ENCODE measurements around the gene TOPORS. TPM values are rescaled to one million over a fixed set of nuclear protein-coding genes. Genes with fewer than 3 reads are reported as not detected.
A peak's percentile ranks its signal among the peaks of the same experiment; 100 is the strongest.
"Not testable (repeated sequence)": the region's sequence is repeated elsewhere in the genome, so short reads cannot be mapped to it uniquely, and the experiment has no call there.

Gene TOPORS
- 15.5 TPM for total RNA-seq

DNA sequence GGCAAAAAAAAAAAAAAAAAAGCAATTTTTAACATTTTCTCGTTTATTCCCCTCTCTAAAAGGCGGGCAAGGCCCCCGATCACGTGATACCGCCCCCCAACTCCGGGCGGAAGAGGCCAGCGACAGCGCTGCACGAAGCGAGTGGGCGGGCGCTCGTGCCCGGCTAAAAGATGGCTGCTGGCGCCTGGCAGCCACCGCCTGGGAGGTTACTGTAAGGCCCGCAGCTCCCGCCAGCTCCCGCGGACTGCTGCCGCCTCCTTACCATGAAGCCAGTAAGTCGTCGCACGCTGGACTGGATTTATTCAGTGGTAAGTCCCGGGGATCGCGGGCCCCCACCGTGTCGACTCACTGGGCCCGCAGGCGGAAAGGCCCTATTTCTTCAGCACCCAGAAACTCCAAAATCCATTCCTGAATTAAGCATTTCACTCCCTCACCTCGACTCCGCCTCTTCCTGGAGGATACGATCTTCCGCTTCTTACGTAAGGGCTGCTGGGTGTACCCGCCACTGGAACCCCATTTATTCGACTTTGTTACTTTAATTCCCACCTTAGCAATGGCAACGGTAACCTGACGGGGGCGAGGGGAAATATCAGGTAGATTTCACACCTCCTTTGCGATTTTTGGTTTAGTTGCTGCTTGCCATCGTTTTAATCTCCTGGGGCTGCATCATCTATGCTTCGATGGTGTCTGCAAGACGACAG is at the start of gene TOPORS, which contains the start of gene SMIM27:
Gene TOPORS, minus strand, starts transcription at position 415 of the 701 bp plus-strand sequence. Its CDS starts 150 bp downstream, at position 265.
Gene SMIM27, plus strand, starts transcription at position 156 of the 701 bp plus-strand sequence. Its CDS starts 108 bp downstream, at position 264.
- peak; percentile 90 for DNase-seq (ENCODE audit: low spot score)

- DNase-seq (ENCODE audit: low spot score) = not testable (repeated sequence)
Observed at GRCh38 chr9:32599021-32599420, 46.6 kb upstream of the TOPORS start.

DNA sequence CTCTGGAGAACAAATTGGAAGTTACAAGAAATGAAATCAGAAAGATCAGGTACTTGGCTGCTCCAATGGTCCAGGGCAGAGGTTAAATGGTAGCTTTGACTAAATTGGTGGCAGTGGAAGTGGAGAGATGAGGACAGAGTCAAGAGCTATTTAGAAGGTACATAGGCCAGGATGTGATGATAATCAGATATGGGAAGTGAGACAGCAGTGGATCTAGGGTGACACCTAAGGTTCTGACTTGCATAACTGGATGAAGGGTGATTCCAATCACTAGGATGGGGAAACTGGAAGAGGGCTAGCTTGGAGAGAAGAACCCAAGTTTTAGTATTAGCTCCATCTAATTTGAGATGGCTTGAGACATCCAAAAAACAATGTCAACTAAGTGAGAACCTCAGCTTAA is 44.5 kb upstream of the TOPORS start:
- DNase-seq (ENCODE audit: low spot score) = no peak

- DNase-seq (ENCODE audit: low spot score) = no peak
Observed at GRCh38 chr9:32596096-32596865, 43.9 kb upstream of the TOPORS start.

GRCh38 chr9:32590898-32591297 is 38.5 kb upstream of the TOPORS start:
- no peak for DNase-seq (ENCODE audit: low spot score)

GRCh38 chr9:32590476-32590875 is 38.1 kb upstream of the TOPORS start:
- no peak for DNase-seq (ENCODE audit: low spot score)

- DNase-seq (ENCODE audit: low spot score) = no peak
Observed at GRCh38 chr9:32589083-32589723, 36.8 kb upstream of the TOPORS start.

- DNase-seq (ENCODE audit: low spot score) = no peak
Observed at GRCh38 chr9:32587901-32588300, 35.5 kb upstream of the TOPORS start.

DNA sequence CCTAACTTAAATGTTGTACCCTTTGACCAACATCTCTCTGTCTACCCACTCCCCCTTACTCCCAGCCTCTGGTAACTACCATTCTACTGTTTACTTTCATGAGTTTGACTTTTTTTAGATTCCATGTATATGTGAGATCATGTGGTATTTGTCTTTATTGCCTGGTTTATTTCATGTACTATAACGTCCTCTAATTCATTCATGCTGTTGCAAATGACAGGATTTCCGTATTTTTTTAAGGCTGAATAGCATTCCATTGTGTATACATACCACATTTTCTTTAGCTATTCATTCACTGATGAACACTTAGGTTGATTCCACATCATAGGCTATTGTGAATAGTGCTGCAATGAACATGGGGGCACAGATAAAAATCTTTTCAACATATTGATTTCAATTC is 32.4 kb upstream of the TOPORS start:
- DNase-seq (ENCODE audit: low spot score) = no peak

GRCh38 chr9:32581512-32582143 is 29.2 kb upstream of the TOPORS start:
- no peak for DNase-seq (ENCODE audit: low spot score)

GRCh38 chr9:32580631-32581300 is 28.4 kb upstream of the TOPORS start:
- no peak for DNase-seq (ENCODE audit: low spot score)

DNA sequence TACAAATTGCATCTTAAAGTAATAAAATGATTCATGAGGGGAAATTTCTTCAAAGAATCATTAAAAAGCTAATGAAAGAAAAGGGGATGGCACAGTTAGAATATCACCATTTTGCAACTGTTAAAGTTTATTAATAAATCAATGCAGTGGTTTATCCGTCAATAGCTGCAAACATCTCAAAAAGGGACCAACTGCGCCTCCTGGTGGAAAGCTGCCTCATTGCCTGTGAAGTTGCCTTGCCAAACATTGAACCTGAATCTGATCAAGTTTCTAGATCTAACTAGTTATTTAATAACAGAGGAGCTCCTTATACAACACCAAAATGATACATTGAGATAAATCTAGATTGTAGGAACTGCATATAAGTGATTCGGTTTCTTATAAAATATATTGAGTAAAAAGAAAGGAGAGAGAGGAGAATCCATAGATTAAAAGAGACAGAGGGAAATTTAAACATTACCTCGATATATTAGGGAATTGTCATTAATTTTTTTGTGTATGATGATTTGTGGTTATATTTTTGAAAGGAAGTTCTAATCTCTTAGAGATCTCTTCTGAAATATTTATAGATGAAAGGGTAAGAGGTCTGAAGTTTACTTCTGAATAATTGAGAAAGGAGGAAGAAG is 27.4 kb upstream of the TOPORS start:
- peak; percentile 73 for DNase-seq (ENCODE audit: low spot score)

GRCh38 chr9:32578976-32579375 is 26.6 kb upstream of the TOPORS start:
- DNase-seq (ENCODE audit: low spot score) = no peak

GRCh38 chr9:32577316-32577715 is 24.9 kb upstream of the TOPORS start:
- no peak for DNase-seq (ENCODE audit: low spot score)

- DNase-seq (ENCODE audit: low spot score) = no peak
Observed at GRCh38 chr9:32574858-32575257, 22.5 kb upstream of the TOPORS start.

DNA sequence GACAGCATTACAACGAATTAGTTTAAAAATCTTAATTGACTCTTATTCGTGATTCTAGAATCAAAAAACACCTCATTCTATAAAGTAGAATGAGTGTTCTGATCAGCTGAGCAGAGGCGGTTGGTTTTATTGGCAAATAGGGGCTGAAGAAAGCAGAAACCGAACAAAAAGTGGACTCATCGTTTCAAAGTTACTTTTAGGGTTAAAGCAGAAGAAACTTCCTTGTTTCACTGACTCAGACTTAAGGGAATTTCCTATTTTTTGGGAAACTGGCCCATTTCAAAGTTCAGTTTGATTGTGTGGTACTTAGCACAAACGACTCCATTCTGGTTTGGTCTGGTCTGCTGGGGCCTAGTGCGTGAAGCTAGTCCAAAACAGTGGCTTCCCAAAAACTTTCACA is 21.4 kb upstream of the TOPORS start:
- DNase-seq (ENCODE audit: low spot score) = no peak

- peak; percentile 95 for DNase-seq (ENCODE audit: low spot score)
Observed at GRCh38 chr9:32572900-32573523, 20.6 kb upstream of the TOPORS start, which contains the start of gene NDUFB6. TSS of gene NDUFB6 (minus strand) at chr9:32573159. CDS start at chr9:32573060, 99 bp downstream.

DNA sequence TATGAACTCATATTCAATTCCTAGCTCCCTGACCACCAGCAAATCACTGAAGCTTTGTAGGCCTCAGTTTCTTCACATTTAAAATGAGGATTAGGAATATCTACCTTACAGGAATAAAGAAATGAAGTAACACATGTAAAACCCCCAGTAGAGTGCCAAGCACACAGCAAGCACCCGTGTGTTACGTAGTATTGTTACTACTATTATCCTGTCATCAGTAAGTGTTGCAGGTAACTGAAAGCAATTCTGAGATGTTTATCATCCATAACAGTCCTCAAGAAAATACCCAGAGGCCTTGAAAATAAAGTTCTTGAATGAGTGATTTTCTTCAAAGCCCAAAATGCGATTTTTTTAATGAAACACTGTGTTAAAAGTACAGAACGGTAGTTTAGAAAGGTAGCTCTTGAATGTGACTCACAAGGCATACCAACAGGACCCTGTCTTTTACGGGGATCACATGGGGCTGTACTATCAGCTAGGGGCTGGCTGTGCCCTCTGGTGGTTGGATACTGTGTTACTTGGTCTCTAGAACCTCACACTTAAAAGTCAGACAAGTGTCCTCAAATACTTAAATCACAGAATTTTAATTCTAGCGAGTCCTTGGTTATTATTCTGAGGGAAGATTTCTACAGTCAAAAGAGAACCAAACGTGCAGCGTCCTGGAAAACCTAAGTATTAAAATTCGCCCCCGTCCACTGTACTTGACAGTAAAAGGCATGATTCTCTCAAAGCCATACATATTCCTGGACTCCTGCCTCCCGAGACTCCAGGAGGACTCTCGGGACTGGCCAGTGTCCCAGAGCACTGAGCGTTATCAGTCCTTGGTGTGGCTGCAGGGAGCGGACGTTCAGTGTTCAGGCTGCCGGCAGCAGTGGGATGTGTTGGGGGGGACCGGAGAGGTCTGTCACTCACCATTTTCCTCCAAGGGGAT is 19.8 kb upstream of the TOPORS start:
- DNase-seq (ENCODE audit: low spot score) = peak; percentile 67

DNA sequence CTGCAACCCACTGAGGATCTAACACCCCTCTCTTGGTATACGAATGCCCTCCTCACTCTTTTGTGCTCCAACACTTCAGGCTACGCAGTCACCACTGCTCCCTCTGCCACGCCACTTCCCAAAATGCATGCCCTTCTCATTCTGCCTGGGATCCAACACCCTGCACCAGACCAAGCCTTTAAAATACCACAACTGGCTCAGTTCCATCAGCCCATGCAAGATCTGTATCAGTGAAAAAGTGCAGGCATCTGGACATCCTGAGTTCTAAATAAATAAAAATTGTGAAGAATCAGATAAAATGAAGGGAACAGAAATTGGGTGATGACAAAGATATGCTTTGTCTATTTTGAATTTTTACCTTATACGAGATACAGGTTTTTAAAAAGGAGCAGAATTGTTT is 17.9 kb upstream of the TOPORS start:
- no peak for DNase-seq (ENCODE audit: low spot score)
